ENCODE measurements around the gene GRB10.

The GRB10 gene

GRCh38 chr7:50718876-50719275 lies 63.8 kb downstream of the GRB10 start:
- TF ChIP-seq ZNF274 (IDR thresholded peaks at IDR 0.05; ENCODE audit: low read depth, low read length) = no peak
- H3K4me3 ChIP-seq (ENCODE audit: low read length) = no peak overlapping the region

GRCh38 chr7:50718311-50718710 lies 64.4 kb downstream of the GRB10 start:
- TF ChIP-seq ZNF274 (IDR thresholded peaks at IDR 0.05; ENCODE audit: low read depth, low read length) = no peak
- H3K4me3 ChIP-seq (ENCODE audit: low read length) = no peak overlapping the region

GRCh38 chr7:50717181-50717580 lies 65.5 kb downstream of the GRB10 start:
- H3K4me3 ChIP-seq (ENCODE audit: low read length) = no peak overlapping the region
- TF ChIP-seq ZNF274 (IDR thresholded peaks at IDR 0.05; ENCODE audit: low read depth, low read length) = no peak

- TF ChIP-seq ZNF274 (IDR thresholded peaks at IDR 0.05; ENCODE audit: low read depth, low read length) = no peak
Observed at GRCh38 chr7:50714857-50715256, 67.8 kb downstream of the GRB10 start.

GRCh38 chr7:50713123-50713965 lies 69.4 kb downstream of the GRB10 start:
- TF ChIP-seq ZNF274 (IDR thresholded peaks at IDR 0.05; ENCODE audit: low read depth, low read length) = no peak
- H3K4me3 ChIP-seq (ENCODE audit: low read length) = no peak overlapping the region

More at GRCh38 chr7:50714857-50715256, 67.8 kb downstream of the GRB10 start:
- no peak overlapping the region for H3K4me3 ChIP-seq (ENCODE audit: low read length)

GRCh38 chr7:50712252-50713122 lies 70.2 kb downstream of the GRB10 start:
- H3K4me3 ChIP-seq (ENCODE audit: low read length) = no peak overlapping the region
- no peak for TF ChIP-seq ZNF274 (IDR thresholded peaks at IDR 0.05; ENCODE audit: low read depth, low read length)

GRCh38 chr7:50711271-50712175 lies 71.2 kb downstream of the GRB10 start:
- no peak for TF ChIP-seq ZNF274 (IDR thresholded peaks at IDR 0.05; ENCODE audit: low read depth, low read length)
- no peak overlapping the region for H3K4me3 ChIP-seq (ENCODE audit: low read length)

GRCh38 chr7:50710441-50711154 lies 72.1 kb downstream of the GRB10 start:
- TF ChIP-seq ZNF274 (IDR thresholded peaks at IDR 0.05; ENCODE audit: low read depth, low read length) = no peak
- no peak overlapping the region for H3K4me3 ChIP-seq (ENCODE audit: low read length)

- H3K4me3 ChIP-seq (ENCODE audit: low read length) = no peak overlapping the region
- no peak for TF ChIP-seq ZNF274 (IDR thresholded peaks at IDR 0.05; ENCODE audit: low read depth, low read length)
Observed at GRCh38 chr7:50709151-50709550, 73.5 kb downstream of the GRB10 start.

- H3K4me3 ChIP-seq (ENCODE audit: low read length) = no peak overlapping the region
- no peak for TF ChIP-seq ZNF274 (IDR thresholded peaks at IDR 0.05; ENCODE audit: low read depth, low read length)
Observed at GRCh38 chr7:50707236-50708006, 75.3 kb downstream of the GRB10 start.

GRCh38 chr7:50706469-50706937 lies 76.2 kb downstream of the GRB10 start:
- TF ChIP-seq ZNF274 (IDR thresholded peaks at IDR 0.05; ENCODE audit: low read depth, low read length) = no peak
- no peak overlapping the region for H3K4me3 ChIP-seq (ENCODE audit: low read length)

GRCh38 chr7:50704844-50705243 lies 77.9 kb downstream of the GRB10 start:
- no peak for TF ChIP-seq ZNF274 (IDR thresholded peaks at IDR 0.05; ENCODE audit: low read depth, low read length)
- H3K4me3 ChIP-seq (ENCODE audit: low read length) = no peak overlapping the region
